GM12873 (cell line): Measurements from ENCODE around the gene ZSCAN32.

Experiments used
- TF ChIP-seq, protein P1 (sequence below): IDR thresholded peaks from 2 replicates; pipeline ENCODE4 v1.5.1; 2012; ENCODE audit warnings: low read depth, mild to moderate bottlenecking, moderate library complexity, low read length, control low read depth; ENCODE audit not compliant: insufficient read depth; ENCODE audit errors: missing control alignments

ZSCAN32 gene

DNA sequence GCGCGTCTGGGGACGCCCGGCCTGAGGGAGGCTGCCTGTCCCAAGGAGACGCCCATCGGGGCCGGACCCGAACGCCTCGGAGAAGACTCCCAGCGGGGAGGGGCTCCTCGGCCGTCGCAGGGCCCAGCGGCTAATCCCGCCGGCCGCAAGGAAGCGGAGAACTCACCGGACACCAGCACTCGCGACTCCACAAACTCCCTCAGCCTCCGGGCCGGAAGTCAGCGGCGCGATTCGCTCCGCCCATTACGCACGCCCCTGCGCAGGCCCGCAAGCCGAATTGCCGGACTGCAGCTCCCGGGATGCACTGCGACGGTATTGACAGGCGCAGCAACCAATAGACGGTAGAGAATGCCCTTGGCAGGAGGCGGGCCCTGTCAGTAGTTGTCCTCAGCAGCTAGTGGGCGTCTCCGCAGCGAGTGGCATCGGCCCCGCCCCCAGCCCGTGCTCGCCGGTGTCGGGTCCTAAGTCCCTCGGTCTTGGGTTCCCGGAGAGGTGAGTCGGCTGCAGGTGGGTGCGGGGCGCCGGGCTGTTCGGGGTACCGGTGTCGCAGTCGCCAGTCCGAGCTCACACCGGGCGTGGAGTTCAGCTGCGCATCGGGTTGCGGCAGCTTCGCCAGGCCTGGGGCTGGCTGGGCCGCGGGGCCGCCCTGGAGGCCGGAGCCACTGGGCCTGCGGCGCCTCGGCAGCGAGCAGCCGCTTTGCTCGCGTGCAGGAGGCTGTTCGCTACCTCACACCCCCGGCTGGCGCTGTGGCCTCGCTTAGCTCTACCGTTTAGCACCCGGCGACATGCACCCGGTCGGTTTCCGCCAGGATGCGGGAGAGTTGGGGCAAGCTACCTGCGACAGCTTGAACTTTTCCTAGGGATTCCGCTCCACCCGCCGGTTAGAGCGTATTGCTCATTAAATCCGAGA, at the start of gene ZSCAN32, which contains the start of gene ZNF174:
ZSCAN32 (minus strand) TSS at position 226 of the 910 bp plus-strand sequence. CDS start 3,447 bp downstream, outside the sequence.
ZNF174 (plus strand) TSS at position 437 of the 910 bp plus-strand sequence. CDS start 790 bp downstream, outside the sequence.
- TF ChIP-seq, protein P1, sequence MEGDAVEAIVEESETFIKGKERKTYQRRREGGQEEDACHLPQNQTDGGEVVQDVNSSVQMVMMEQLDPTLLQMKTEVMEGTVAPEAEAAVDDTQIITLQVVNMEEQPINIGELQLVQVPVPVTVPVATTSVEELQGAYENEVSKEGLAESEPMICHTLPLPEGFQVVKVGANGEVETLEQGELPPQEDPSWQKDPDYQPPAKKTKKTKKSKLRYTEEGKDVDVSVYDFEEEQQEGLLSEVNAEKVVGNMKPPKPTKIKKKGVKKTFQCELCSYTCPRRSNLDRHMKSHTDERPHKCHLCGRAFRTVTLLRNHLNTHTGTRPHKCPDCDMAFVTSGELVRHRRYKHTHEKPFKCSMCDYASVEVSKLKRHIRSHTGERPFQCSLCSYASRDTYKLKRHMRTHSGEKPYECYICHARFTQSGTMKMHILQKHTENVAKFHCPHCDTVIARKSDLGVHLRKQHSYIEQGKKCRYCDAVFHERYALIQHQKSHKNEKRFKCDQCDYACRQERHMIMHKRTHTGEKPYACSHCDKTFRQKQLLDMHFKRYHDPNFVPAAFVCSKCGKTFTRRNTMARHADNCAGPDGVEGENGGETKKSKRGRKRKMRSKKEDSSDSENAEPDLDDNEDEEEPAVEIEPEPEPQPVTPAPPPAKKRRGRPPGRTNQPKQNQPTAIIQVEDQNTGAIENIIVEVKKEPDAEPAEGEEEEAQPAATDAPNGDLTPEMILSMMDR: peak; percentile 21

DNA sequence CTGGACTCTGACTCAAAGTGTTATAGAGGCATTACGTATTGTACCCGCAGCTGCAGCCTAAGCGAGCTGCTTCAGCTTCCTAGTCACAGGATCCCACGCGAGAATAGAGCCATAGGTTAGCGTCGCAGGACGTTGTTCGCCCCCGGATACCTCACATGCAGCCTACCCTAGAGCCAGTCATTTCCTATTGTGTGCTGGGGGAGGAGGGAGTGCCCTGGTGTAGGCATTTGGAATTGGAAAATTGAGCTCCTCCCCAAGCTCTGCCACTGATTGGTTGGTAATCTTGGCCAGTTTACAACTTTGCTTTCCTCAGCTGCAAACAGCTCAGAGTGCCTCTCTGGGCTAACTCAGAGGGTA, 43.2 kb upstream of the ZSCAN32 start:
- TF ChIP-seq, protein P1: no peak

DNA sequence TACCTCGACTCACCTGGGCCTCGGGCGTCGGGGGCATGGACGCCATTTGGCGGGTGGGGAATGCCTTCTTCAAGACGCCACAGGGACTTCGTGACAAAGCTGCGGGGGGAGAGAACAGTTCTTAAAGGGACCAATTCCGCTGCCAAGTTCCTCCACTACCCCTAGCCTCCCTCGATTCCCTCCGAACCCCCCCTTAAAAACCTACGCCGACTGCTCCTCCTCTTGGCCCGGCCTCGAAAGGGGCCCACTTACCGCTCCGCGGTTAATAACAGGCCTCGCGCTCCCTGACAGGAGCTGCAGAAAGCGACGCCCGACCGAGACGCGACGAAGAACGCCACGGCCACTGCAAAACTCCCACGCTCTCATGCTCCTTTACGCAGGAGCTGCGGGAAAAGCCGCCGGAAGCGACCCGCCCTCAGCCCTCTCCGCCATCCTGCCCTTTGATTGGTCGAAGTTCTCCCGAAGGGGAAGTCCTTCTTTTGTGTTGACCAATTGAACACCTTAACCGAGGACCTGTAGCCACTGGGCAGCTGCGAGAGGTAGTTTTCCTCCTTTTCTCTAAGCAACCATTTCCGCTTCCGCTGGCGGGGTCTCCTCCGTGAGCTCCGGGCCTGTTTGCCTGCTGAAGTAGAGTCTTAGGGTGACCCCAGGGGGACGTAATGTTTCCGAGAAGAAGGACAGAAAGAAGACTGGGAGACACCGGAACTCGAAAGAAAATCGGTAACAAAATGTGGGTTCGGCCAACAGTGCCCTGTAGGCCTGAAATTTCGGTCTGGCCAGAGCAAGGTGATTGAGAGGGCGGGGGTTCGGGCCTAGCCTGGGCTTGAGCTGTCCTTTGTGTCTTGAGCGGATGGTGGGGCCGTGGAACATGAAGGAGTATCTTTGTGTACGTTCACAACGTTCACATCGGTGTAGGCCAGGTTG, 42.6 kb upstream of the ZSCAN32 start, which contains the start of the genes NAA60 and ZNF597:
NAA60 (plus strand) TSS at position 573 of the 924 bp plus-strand sequence. CDS start 32,548 bp downstream, outside the sequence.
ZNF597 (minus strand) TSS at position 397 of the 924 bp plus-strand sequence; CDS start at position 46, 351 bp downstream.
- TF ChIP-seq, protein P1: no peak

DNA sequence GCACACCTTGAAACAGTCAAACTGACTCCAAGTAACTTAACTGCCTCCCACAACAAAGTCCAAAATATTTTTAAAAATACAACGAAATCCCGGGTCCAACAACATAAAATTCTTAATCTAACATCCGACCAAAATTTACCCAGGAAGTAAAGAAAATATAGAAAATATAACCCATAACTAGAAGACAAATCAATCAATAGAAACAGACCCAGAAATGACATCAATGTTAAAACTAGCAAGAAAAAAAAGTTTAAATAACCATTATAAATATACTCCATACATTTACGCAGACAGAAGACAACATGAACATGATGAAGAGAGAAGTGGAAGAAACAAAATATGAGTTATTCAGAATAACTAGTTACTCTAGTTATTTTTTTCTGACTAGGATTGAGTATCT, 38.8 kb upstream of the ZSCAN32 start:
- TF ChIP-seq, protein P1: no peak

DNA sequence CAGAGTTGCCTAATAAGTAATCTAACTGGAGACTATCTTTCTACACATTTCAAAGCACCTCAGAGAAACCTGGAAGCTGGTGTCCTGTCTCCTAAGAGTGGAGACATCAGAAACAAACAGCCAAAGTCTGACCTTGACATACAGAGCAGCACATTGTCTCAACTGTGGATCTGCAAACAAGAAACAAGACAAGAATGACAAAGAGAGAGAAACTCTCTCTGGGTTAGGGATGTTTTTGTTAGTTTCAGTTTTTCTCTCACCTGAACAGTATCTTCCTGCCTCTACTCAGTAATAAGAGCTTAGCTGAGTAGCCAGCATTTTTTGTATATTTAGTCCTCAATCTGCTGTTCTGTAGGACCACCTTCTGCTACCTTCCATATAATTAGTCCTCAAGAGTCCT, 33.6 kb upstream of the ZSCAN32 start:
- TF ChIP-seq, protein P1: no peak

DNA sequence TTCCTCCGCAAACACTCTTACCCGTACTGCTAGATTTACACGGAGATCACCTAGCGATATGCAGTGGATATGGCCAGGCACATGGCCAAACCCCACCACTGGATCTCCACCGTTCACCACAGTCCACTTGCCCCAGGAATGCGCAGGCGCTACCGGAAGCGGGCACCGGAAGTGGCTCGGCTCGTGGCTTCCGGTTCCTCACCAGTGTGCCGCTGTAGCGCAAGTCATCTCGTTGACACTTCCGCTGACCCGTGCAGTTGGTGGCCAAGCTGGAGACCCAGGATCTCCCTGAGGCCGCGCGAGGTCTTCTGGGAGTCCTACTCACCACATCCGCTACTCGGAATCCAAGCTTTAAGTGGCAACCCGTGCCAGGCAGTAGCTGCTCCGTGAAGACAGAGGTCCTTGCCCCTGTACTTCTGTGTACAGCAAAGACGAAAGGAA, 31.0 kb upstream of the ZSCAN32 start:
- TF ChIP-seq, protein P1: no peak
